SK-N-SH treated with all-trans-retinoic acid at 6 μM for 48 hours (cell line): ENCODE results near the gene RNASEH1.

Experiments
- ARNTL ChIP-seq: fragments of 450-650 bp; formaldehyde crosslinking; IDR thresholded peaks from 2 replicates; pipeline ENCODE4 v1.5.0; 2020; ENCODE audit warnings: low read depth, mild to moderate bottlenecking, moderate library complexity, borderline replicate concordance
- ESRRG ChIP-seq: fragments of 250-450 bp; sonication (Bioruptor Pico); IDR thresholded peaks from 2 replicates; pipeline ENCODE4 v1.6.1; 2021; ENCODE audit warnings: mild to moderate bottlenecking
- ISL1 ChIP-seq: fragments of 250-450 bp; sonication (Bioruptor Pico); IDR thresholded peaks from 2 replicates; pipeline ENCODE4 v2.1.2; 2022; ENCODE audit warnings: mild to moderate bottlenecking, moderate library complexity
- RARB ChIP-seq: fragments of 250-450 bp; sonication (Bioruptor Pico); IDR thresholded peaks from 2 replicates; pipeline ENCODE4 v1.8.0; 2021; ENCODE audit warnings: mild to moderate bottlenecking, moderate library complexity
- TCF4 ChIP-seq: fragments of 250-450 bp; sonication (Bioruptor Pico); IDR thresholded peaks from 2 replicates; pipeline ENCODE4 v1.8.0; 2021; ENCODE audit warnings: mild to moderate bottlenecking, moderate library complexity, borderline replicate concordance
- TOX ChIP-seq: fragments of 250-450 bp; sonication (Bioruptor Pico); IDR thresholded peaks from 2 replicates; pipeline ENCODE4 v1.8.0; 2021; ENCODE audit warnings: mild to moderate bottlenecking, moderate library complexity, borderline replicate concordance
- ZFP3 ChIP-seq: fragments of 250-450 bp; sonication (Bioruptor Pico); IDR thresholded peaks from 2 replicates; pipeline ENCODE4 v1.5.0; 2020; ENCODE audit warnings: mild to moderate bottlenecking, moderate library complexity
- ZFP30 ChIP-seq: fragments of 450-650 bp; formaldehyde crosslinking; IDR thresholded peaks from 2 replicates; pipeline ENCODE4 v1.5.0; 2022; ENCODE audit warnings: mild to moderate bottlenecking, moderate library complexity
- ZNF8 ChIP-seq: fragments of 450-650 bp; formaldehyde crosslinking; IDR thresholded peaks from 2 replicates; pipeline ENCODE4 v1.5.0; 2020; ENCODE audit warnings: mild to moderate bottlenecking, moderate library complexity
- TF ChIP-seq, protein P1 (sequence below): fragments of 250-450 bp; sonication (Bioruptor Pico); IDR thresholded peaks from 2 replicates; pipeline ENCODE4 v1.5.1; 2020; ENCODE audit warnings: low read depth, mild to moderate bottlenecking, moderate library complexity
- TF ChIP-seq, protein P2 (sequence below): fragments of 250-450 bp; sonication (Bioruptor Pico); IDR thresholded peaks from 2 replicates; pipeline ENCODE4 v1.8.0; 2020; ENCODE audit warnings: mild to moderate bottlenecking, moderate library complexity, borderline replicate concordance
- TF ChIP-seq, protein P3 (sequence below): fragments of 250-450 bp; sonication (Bioruptor Pico); IDR thresholded peaks from 2 replicates; pipeline ENCODE4 v1.5.0; 2020; ENCODE audit warnings: mild to moderate bottlenecking, moderate library complexity
- TF ChIP-seq, protein P4 (sequence below): fragments of 250-450 bp; sonication (Bioruptor Pico); IDR thresholded peaks from 2 replicates; pipeline ENCODE4 v1.5.1; 2021; ENCODE audit warnings: mild to moderate bottlenecking, moderate library complexity

DNA sequence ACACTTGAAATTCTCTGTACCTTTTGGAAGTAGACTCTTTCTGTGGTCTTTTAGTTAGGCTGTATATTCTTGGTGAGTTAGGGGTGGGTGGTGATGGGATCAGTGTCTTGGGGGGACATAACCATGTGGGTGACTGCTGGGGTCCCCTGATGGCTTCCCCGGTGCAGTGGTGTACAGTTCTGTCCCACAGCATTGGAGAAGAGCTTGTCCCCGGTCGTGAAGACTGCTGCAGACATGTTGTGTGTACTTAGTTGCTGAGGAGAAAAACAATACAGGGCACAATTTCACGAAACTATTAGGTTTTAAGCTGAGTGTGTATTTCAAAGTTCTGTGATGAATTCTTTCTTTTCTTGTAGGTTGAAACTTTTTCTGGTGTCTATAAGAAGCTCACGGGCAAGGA is 22.3 kb upstream of the RNASEH1 start:
- TF ChIP-seq ZFP3 (CRISPR knock-in tag), result no peak
- TF ChIP-seq ISL1, result no peak
- TF ChIP-seq RARB (CRISPR knock-in tag), result no peak
- TF ChIP-seq ESRRG (CRISPR knock-in tag), result no peak
- TF ChIP-seq ZFP30 (CRISPR knock-in tag), result no peak
- TF ChIP-seq, protein P1, sequence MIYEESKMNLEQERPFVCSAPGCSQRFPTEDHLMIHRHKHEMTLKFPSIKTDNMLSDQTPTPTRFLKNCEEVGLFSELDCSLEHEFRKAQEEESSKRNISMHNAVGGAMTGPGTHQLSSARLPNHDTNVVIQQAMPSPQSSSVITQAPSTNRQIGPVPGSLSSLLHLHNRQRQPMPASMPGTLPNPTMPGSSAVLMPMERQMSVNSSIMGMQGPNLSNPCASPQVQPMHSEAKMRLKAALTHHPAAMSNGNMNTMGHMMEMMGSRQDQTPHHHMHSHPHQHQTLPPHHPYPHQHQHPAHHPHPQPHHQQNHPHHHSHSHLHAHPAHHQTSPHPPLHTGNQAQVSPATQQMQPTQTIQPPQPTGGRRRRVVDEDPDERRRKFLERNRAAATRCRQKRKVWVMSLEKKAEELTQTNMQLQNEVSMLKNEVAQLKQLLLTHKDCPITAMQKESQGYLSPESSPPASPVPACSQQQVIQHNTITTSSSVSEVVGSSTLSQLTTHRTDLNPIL (CRISPR knock-in tag), result no peak
- TF ChIP-seq, protein P2, sequence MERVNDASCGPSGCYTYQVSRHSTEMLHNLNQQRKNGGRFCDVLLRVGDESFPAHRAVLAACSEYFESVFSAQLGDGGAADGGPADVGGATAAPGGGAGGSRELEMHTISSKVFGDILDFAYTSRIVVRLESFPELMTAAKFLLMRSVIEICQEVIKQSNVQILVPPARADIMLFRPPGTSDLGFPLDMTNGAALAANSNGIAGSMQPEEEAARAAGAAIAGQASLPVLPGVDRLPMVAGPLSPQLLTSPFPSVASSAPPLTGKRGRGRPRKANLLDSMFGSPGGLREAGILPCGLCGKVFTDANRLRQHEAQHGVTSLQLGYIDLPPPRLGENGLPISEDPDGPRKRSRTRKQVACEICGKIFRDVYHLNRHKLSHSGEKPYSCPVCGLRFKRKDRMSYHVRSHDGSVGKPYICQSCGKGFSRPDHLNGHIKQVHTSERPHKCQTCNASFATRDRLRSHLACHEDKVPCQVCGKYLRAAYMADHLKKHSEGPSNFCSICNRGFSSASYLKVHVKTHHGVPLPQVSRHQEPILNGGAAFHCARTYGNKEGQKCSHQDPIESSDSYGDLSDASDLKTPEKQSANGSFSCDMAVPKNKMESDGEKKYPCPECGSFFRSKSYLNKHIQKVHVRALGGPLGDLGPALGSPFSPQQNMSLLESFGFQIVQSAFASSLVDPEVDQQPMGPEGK (CRISPR knock-in tag), result no peak
- TF ChIP-seq ZNF8 (CRISPR knock-in tag), result no peak
- TF ChIP-seq, protein P3, sequence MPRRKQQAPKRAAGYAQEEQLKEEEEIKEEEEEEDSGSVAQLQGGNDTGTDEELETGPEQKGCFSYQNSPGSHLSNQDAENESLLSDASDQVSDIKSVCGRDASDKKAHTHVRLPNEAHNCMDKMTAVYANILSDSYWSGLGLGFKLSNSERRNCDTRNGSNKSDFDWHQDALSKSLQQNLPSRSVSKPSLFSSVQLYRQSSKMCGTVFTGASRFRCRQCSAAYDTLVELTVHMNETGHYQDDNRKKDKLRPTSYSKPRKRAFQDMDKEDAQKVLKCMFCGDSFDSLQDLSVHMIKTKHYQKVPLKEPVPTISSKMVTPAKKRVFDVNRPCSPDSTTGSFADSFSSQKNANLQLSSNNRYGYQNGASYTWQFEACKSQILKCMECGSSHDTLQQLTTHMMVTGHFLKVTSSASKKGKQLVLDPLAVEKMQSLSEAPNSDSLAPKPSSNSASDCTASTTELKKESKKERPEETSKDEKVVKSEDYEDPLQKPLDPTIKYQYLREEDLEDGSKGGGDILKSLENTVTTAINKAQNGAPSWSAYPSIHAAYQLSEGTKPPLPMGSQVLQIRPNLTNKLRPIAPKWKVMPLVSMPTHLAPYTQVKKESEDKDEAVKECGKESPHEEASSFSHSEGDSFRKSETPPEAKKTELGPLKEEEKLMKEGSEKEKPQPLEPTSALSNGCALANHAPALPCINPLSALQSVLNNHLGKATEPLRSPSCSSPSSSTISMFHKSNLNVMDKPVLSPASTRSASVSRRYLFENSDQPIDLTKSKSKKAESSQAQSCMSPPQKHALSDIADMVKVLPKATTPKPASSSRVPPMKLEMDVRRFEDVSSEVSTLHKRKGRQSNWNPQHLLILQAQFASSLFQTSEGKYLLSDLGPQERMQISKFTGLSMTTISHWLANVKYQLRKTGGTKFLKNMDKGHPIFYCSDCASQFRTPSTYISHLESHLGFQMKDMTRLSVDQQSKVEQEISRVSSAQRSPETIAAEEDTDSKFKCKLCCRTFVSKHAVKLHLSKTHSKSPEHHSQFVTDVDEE (CRISPR knock-in tag), result no peak
- TF ChIP-seq ARNTL (CRISPR knock-in tag), result no peak
- no peak for TF ChIP-seq TCF4 (CRISPR knock-in tag)
- TF ChIP-seq, protein P4, sequence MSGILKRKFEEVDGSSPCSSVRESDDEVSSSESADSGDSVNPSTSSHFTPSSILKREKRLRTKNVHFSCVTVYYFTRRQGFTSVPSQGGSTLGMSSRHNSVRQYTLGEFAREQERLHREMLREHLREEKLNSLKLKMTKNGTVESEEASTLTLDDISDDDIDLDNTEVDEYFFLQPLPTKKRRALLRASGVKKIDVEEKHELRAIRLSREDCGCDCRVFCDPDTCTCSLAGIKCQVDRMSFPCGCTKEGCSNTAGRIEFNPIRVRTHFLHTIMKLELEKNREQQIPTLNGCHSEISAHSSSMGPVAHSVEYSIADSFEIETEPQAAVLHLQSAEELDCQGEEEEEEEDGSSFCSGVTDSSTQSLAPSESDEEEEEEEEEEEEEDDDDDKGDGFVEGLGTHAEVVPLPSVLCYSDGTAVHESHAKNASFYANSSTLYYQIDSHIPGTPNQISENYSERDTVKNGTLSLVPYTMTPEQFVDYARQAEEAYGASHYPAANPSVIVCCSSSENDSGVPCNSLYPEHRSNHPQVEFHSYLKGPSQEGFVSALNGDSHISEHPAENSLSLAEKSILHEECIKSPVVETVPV, result no peak
- TF ChIP-seq TOX (CRISPR knock-in tag), result no peak
